Erythroblast (primary cell): ENCODE data around the gene IL6R.

Experiments used
- GATA1 ChIP-seq: IDR thresholded peaks from 2 replicates; pipeline ENCODE4 v1.6.1; 2011; ENCODE audit warnings: low read depth, mild to moderate bottlenecking, control low read depth, low read length, moderate library complexity
- POLR2A ChIP-seq: IDR thresholded peaks from 2 replicates; pipeline ENCODE4 v1.6.1; 2011; ENCODE audit warnings: mild to moderate bottlenecking, low read length

DNA sequence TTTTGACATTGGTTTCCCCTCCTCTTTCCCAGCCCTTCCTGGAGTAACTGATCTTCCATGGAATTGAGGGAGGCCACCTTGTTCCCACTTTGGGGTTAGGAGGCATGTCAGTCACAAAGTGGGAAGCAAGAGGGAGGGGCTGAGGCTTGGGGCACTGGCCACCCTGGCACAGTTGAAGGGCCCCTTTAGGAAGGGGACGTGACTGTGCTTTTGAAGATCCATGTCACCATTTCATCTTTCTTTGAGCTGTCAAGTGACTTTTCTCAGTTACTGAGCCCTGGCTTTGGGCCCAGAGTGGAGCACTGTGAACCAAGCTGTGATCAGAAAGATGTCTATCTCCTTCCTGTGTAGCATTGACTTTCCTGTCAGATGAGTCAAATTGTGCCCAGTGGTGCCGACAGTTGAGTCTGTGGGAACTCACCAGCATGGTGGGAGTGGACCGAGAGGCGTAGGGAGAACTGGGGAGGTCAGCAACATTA lies 58.4 kb downstream of the IL6R start:
- TF ChIP-seq POLR2A (no peak), GATA1 (no peak)
